ENCODE results near the gene WDR46.
"Not testable (repeated sequence)": the region's sequence is repeated elsewhere in the genome, so short reads cannot be mapped to it uniquely, and the experiment has no call there.

GRCh38 chr6:33262490-33262889, 26.5 kb downstream of the WDR46 start:
- TF ChIP-seq CTCF (IDR thresholded peaks at IDR 0.05; ENCODE audit: insufficient read depth, low read depth, low read length); EZH2 (IDR thresholded peaks at IDR 0.05; ENCODE audit: insufficient read depth, low read length): not testable (repeated sequence)
